Measurements from ENCODE around the gene NR4A1.

The NR4A1 gene

GRCh38 chr12:52050758-52051541 is at the start of gene NR4A1:
NR4A1 (plus strand) TSS chr12:52051442; CDS start chr12:52054329, 2,887 bp downstream.
- peak; percentile 66 for DNase-seq

GRCh38 chr12:52003016-52003550 is 48.2 kb upstream of the NR4A1 start:
- DNase-seq = no peak

- DNase-seq = no peak
Observed at GRCh38 chr12:52003591-52003990, 47.7 kb upstream of the NR4A1 start.

DNA sequence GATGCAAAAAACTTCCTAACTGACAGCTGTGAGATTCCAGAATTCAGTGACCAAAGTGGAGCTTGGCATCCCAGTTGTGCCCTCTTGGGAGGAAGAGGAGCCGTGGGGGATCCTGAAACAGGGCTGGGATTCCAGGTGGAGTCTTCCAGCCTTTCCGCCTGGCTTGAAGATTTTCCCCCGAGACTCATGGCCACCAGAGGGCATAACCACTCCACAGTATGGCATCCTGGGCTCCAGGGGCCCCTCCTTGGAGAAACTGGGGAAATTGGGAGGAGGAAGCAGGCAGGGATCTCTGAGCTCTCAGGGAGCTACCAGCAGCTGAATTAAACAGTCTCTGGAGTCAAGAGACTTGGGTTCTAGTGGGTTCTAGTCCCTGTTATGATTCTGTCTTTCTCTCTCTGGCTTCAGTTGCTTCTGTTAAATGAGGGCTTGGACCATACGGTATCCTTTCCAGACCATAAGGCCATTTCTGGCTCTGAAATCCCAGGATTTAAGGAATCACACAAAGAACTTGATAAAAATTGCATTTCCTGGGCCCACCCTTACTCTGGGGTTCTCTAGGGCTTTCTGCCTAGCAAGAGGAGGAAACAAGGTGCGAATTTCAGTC is 47.1 kb upstream of the NR4A1 start:
- no peak for DNase-seq

GRCh38 chr12:52005218-52005902 is 45.9 kb upstream of the NR4A1 start:
- no peak for DNase-seq

DNA sequence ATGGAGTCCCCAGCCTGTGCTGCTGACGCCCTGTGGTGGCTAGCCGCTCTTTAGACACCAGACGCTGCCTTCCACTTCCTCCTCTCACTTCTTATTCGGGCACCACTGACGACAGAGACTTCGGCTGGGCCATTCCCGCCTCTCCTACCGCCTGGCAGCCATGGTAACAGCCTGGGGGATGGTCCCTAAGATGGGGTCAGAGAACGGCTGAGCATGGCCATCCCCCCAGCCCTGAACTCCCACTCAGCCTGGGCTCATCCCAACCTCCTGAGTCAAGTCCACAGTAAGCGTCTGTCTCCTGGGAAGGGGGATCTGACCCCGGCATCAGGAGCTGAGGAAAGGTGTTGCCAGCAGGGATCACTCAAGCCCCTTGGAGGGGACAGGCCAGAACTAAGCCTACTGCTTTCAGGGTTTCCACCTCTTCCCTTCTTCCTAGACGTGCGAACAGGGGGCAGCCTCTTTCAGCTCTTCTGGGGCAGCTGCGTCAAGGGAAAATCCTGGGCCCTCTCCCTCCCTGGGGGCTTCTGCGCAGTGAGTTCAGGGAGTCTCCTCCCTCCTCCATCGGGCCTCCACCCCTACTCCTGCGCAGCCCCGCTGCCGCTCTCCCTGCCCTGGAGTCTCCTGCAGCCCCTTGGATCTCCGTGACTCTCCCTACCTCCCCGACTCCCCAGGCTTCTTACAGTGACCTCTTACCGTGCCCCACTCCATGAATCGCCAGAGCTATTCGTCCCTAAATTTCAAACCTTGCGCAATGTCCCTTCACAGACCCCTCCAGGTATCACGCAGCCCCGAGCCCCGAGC is 45.1 kb upstream of the NR4A1 start:
- DNase-seq = no peak

- peak; percentile 22 for DNase-seq
Observed at GRCh38 chr12:52006726-52007157, 44.5 kb upstream of the NR4A1 start, which contains the start of gene TAMALIN. TAMALIN (plus strand) TSS chr12:52006946; CDS start chr12:52007020, 74 bp downstream.

DNA sequence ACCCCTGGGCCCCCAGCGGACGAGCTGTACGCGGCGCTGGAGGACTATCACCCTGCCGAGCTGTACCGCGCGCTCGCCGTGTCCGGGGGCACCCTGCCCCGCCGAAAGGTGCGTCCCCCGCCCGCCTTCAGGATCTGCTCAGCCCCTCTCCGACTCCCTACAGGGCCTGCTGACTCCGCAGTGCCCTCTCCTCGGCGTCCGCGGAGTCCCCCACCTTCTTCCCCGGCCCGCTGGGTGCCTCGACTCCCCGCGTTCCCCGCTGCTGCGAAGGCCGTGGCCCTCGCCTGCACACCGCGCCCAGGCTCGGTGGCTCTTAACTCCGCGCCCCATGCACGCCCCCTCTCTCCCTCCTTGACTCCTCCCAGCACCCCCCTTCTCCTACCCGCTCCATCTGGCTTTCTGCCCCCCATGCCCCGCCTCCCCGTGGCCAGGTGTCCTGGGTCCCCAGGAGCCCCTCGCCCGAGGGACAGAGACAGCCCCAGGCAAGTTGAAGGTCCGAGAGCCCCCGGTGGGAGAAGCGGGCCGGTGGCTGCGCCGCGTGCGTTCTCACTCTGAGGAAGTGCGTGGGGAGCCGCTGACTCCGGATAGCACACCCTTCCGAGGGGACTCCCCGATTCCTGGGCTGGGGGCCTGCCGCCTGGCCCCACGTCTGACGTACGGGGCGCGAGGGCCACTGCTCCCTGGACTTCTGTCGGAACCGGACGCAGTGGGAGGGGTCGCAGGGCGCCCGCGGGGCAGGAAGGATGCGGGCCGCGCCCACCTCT is 43.9 kb upstream of the NR4A1 start:
- DNase-seq = no peak

DNA sequence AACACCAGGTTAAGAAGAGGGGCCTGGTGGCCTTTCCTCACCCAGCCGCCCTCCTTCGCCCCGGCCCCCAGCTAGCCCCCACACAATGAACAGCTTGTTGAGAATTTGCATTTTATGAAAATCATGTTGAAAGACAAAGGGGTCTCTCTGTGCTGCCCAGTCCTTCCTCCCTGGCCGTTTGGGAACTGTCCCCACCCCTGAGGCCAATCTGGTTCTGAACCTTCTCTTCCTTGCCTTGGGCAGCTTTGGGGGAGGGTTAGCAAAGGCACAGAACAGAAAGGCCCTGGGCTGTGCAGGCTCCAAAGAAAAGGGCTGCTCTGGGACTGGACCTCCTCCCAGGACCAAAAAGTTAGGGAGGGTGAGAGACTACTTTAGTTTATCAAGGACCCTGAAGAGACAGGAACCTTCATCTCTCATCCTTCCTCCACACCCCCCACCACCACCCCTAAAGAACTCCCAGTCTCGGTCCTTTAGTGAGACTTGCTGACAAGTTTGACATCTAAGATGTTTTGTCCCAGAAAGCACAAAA is 43.2 kb upstream of the NR4A1 start:
- DNase-seq = no peak

DNA sequence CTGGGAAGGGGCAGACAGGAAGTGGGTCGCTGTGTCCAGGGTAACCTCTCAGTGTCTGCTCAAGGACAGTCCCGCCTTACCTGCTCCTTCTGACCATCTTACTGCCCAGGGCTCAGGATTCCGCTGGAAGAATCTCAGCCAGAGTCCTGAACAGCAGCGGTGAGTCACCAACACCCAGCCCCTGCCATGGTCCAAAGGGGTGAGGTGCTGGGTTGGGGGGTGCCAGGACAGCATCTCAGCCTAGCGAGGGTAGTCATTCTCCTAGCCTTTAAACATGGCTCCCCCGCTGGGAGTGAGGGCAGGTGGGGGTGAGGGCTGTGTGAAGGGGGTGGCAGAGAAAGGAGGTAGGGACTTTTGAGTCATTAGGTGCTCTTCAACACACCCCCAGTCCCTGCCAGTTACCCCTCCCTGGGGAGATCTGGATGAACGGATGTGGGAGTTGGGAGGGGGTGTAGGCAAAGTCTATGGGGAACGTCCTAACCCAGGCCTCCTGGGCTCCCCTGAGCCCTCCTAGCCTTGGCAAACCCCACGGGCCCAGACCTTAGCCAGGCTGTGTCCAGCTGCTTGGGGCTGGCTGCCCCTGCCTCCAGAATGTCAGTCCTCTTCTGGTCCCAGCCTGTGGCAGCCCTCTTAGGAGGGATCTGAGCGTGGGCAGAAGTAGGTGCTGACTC is 42.0 kb upstream of the NR4A1 start:
- no peak for DNase-seq

DNA sequence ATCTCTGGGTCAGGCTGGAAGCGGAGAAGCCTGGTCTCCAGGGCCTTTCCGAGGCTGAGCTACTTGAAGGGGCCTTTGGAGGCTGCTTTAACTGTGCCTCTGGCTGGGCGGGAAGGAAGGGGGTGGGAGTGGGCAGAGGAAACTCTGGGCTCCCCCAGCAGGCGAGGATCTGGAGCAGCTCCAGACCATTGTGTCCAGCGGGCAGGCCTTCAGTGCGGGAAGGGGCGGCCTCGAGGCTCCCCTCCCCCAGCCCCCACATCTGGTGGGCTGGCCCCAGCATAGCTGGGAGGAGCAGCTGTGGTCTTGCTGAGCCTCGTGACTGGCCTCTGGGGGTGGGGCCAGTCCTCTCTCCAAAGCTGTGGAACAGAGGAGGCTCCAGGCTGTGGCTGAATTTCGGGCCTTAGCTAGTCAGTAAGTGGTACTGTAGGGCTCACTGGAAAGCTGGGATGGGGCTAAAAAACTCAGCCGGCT is 41.1 kb upstream of the NR4A1 start:
- DNase-seq = no peak

DNA sequence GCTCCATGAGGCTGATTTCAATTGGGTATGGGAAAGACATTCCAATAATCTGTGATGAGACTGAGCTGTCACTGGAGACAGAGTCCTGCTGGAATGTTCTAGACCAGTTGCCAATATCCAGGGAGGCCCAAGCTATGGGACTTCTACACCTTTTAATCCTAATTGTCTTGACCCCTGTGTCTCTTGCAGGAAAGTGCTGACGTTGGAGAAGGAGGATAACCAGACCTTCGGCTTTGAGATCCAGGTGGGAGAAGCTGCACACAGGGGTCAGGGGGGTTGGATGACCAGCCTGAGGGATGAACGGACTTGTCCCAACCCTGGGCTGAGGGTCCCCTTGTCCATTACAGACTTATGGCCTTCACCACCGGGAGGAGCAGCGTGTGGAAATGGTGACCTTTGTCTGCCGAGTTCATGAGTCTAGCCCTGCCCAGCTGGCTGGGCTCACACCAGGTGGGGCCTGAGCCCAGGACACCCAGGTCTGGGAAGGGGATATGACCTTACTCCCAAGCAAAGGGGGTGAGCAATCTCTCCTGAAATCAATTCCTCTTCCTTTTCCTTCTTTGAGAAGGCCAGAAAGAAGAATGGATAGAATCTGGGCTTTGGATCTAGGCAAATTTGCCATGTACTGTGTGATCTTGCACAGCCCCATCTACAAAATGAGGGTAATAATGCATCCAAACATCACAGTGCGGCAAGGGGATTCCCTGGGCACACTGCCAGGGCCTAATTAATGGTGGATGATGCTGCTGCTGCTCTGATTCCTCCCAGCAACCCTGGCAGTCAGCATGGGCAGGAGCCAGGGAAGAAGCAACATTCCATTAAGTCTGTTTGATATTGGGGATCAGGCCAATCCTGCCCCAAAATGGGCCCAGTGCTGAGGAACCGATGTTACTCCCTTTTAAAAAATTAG is 40.3 kb upstream of the NR4A1 start:
- no peak for DNase-seq

GRCh38 chr12:52011602-52012214 is 39.5 kb upstream of the NR4A1 start:
- DNase-seq = no peak

DNA sequence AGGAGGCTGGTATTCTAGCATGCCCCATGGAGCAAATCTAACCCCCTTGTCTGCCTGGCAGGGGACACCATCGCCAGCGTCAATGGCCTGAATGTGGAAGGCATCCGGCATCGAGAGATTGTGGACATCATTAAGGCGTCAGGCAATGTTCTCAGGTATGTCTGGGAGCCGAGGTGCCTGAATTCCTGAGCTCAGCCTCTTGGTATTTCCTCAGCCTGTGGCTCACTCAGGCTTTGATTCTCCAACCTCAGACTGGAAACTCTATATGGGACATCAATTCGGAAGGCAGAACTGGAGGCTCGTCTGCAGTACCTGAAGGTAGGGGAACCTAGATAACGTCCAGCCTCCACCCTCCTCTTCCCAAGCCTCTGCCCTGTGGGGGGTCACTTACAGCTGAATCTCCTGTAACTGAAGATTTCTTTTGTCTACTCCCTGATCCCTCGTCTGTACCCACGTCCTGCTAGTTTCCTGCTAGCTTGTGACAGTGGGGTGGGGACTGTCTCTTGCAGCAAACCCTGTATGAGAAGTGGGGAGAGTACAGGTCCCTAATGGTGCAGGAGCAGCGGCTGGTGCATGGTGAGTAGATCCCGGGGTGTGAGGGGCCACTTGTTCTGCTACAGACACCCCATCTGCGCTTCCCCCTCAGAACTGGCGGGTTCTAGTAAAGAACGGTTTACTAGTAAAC is 37.5 kb upstream of the NR4A1 start:
- DNase-seq = no peak

GRCh38 chr12:52014567-52015530 is 36.4 kb upstream of the NR4A1 start:
- DNase-seq = no peak

DNA sequence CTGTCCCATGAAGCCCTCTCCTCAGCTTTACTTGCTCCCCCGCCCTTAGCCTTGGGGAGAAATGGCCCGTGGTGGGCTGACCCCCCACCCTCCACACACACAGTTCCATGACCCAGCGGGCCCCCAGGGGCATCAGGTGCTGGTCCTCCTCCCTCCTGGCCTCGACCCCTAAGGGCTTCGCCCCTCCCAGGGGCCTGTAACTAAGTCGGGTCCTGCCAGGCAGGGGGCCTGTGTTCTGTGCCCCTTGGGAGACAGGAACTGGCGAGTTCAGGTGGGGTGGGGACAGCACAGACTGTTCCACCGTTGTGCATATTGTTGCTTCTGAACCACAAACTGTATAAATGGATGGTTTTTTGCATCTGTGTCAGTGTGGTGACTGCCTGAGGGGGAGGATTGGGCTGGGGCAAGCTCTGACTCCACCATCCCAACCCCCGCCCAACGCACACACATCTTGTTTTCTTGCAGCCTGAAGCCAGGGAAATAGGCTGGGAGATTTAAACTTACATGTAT is 35.7 kb upstream of the NR4A1 start:
- no peak for DNase-seq

DNA sequence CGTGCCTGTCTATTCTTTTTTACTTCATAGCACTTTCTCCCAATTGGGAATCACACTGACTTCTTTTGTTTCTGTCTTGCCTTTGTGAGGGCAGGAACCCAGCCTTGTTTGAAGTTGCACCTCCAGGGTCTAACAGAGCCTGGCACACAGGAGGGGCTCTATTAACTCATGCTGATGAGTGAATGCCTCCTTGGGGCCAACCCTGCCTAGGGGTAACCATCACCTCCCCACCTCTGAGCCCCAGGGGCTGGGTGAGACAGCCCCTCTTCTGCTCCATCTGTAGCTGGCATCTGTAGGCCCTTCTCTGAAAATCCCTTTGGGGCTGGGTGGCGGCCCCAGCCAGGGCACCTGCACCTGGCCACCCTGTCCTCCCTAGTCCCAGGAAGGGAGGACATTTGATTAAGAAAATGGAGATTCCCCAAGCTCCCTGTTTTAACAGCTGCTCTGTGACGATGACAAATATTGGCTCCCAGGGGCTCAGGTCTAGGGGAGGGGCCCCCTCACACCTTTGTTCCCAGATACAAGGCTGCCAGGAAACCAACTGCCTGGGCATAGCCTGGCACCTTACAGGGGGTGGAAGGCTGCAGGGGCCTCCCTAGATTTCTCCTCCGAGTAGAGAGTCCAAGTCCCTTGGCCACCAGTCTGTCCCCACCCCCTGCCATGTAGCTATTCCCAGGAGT is 32.7 kb upstream of the NR4A1 start:
- no peak for DNase-seq

Data from NCI-H748 treated with DMSO at 0.1 percent for 48 hours (cell line).